Ishikawa (cell line): Measurements from ENCODE around the gene NSMCE1.

Source experiments
- CEBPB ChIP-seq: IDR thresholded peaks from 2 replicates; pipeline ENCODE4 v1.6.1; 2012
- CREB1 ChIP-seq: IDR thresholded peaks from 2 replicates; pipeline ENCODE4 v1.6.1; 2012; ENCODE audit warnings: low read depth
- EGR1 ChIP-seq: IDR thresholded peaks from 2 replicates; pipeline ENCODE4 v1.6.1; 2012
- EP300 ChIP-seq: IDR thresholded peaks from 2 replicates; pipeline ENCODE4 v1.6.1; 2012; ENCODE audit warnings: borderline replicate concordance
- FOXM1 ChIP-seq: IDR thresholded peaks from 2 replicates; pipeline ENCODE4 v1.6.1; 2012; ENCODE audit warnings: low read depth, borderline replicate concordance
- NFIC ChIP-seq: IDR thresholded peaks from 2 replicates; pipeline ENCODE4 v1.6.1; 2012
- RAD21 ChIP-seq: IDR thresholded peaks from 2 replicates; pipeline ENCODE4 v1.6.1; 2012; ENCODE audit warnings: low read depth
- TAF1 ChIP-seq: IDR thresholded peaks from 2 replicates; pipeline ENCODE4 v1.6.1; 2012; ENCODE audit warnings: low read depth, mild to moderate bottlenecking
- TCF12 ChIP-seq: IDR thresholded peaks from 2 replicates; pipeline ENCODE4 v1.6.1; 2012; ENCODE audit warnings: low read depth
- TEAD4 ChIP-seq: IDR thresholded peaks from 2 replicates; pipeline ENCODE4 v1.6.1; 2012
- YY1 ChIP-seq: IDR thresholded peaks from 2 replicates; pipeline ENCODE4 v1.6.1; 2012; ENCODE audit warnings: low read depth
- ZBTB7A ChIP-seq: IDR thresholded peaks from 2 replicates; pipeline ENCODE4 v1.6.1; 2012; ENCODE audit warnings: low read depth
- TF ChIP-seq, protein P1 (sequence below): IDR thresholded peaks from 2 replicates; pipeline ENCODE4 v1.6.1; 2012; ENCODE audit warnings: low read depth, mild to moderate bottlenecking
- TF ChIP-seq, protein P2 (sequence below): IDR thresholded peaks from 2 replicates; pipeline ENCODE4 v1.6.1; 2012
- TF ChIP-seq, protein P3 (sequence below): IDR thresholded peaks from 2 replicates; pipeline ENCODE4 v1.6.1; 2012

The NSMCE1 gene

DNA sequence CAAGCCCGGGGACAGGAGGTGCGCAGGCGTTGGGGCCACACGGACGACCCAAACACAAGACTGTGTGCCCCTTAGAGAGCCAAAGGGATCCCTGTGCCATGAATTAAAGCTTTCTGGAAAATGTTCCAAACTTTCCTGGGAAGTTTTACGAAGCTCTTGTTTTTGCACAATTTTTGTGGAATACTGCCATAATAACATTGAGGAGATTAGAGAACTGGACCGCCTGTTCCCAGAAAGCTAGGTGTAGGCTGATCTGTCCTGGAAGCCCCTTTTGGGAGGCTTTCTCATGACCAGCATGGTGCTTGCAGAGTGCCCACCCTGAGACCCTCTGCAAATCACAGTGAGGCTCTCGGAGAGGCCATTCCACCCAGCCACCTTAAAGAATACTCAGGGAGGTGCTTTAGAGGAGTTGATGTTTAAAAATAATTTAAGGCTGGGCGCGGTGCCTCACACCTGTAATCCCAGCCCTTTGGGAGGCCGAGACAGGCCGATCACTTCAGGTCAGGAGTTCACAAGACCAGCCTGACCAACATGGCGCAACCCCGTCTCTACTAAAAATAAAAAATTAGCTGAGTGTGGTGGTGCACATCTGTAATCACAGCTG, 64.2 kb downstream of the NSMCE1 start:
- TF ChIP-seq NFIC (no peak), CREB1 (no peak), CEBPB (no peak), YY1 (no peak), EP300 (no peak), FOXM1 (no peak)

DNA sequence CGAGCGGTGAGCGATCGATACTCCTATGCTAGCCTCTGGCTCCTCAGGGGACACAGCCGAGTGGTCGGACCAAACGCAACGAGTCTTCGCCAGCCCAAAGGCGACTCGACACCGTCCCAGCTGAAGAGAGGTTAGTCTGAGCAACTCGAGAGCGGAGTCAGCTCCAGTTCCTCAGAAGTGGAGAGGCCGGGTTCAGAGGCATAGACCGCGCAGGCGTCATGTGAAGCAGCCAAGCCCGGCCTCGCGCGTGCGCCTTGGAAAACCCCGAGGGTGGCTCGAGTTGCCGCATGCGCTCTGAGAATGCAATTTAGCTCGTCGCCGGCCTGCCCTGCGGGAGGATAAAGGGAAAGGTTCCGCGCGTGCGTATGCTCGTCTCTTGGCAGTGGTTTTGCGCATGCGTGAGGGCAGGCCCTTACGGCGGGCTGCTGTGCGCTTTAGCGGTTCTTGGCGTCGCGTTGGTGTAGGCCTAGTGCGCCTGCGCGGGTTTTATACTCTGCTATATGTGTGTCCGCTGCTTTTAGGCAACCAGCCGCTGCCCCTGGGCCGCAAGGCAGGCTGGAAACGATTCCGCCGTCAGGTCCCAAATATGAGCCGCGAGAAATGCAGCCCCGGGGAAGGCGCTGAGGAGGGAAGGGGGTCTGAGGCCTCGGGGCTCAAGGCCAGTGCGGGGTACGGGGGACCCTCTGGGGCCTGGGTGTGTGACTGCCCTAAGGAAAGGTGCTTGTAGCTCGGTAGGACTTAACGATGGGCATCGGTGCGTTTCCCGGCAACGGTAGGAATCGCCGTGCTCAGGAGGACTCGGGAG, 64.9 kb downstream of the NSMCE1 start, which contains the start of gene KDM8:
Gene KDM8 (plus strand): TSS at position 20 of the 805 bp plus-strand sequence. CDS start 6,598 bp downstream, outside the sequence.
- TF ChIP-seq TAF1 (peak; percentile 69), CREB1 (no peak), TEAD4 (no peak; the same call in 1 of the 2 replicates), NFIC (no peak), RAD21 (no peak), CEBPB (no peak), TCF12 (peak; percentile 46; the same call in 1 of the 2 replicates), ZBTB7A (0 out of 2 replicates have a peak, but pooled peaks have one; percentile 19), EP300 (peak; percentile 5; the same call in 1 of the 2 replicates), EGR1 (no peak), YY1 (no peak; the same call in 1 of the 2 replicates)
- TF ChIP-seq, protein P1, sequence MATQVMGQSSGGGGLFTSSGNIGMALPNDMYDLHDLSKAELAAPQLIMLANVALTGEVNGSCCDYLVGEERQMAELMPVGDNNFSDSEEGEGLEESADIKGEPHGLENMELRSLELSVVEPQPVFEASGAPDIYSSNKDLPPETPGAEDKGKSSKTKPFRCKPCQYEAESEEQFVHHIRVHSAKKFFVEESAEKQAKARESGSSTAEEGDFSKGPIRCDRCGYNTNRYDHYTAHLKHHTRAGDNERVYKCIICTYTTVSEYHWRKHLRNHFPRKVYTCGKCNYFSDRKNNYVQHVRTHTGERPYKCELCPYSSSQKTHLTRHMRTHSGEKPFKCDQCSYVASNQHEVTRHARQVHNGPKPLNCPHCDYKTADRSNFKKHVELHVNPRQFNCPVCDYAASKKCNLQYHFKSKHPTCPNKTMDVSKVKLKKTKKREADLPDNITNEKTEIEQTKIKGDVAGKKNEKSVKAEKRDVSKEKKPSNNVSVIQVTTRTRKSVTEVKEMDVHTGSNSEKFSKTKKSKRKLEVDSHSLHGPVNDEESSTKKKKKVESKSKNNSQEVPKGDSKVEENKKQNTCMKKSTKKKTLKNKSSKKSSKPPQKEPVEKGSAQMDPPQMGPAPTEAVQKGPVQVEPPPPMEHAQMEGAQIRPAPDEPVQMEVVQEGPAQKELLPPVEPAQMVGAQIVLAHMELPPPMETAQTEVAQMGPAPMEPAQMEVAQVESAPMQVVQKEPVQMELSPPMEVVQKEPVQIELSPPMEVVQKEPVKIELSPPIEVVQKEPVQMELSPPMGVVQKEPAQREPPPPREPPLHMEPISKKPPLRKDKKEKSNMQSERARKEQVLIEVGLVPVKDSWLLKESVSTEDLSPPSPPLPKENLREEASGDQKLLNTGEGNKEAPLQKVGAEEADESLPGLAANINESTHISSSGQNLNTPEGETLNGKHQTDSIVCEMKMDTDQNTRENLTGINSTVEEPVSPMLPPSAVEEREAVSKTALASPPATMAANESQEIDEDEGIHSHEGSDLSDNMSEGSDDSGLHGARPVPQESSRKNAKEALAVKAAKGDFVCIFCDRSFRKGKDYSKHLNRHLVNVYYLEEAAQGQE: no peak
- TF ChIP-seq, protein P2, sequence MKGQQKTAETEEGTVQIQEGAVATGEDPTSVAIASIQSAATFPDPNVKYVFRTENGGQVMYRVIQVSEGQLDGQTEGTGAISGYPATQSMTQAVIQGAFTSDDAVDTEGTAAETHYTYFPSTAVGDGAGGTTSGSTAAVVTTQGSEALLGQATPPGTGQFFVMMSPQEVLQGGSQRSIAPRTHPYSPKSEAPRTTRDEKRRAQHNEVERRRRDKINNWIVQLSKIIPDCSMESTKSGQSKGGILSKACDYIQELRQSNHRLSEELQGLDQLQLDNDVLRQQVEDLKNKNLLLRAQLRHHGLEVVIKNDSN: peak; percentile 65
- TF ChIP-seq, protein P3, sequence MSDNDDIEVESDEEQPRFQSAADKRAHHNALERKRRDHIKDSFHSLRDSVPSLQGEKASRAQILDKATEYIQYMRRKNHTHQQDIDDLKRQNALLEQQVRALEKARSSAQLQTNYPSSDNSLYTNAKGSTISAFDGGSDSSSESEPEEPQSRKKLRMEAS: peak; percentile 82

DNA sequence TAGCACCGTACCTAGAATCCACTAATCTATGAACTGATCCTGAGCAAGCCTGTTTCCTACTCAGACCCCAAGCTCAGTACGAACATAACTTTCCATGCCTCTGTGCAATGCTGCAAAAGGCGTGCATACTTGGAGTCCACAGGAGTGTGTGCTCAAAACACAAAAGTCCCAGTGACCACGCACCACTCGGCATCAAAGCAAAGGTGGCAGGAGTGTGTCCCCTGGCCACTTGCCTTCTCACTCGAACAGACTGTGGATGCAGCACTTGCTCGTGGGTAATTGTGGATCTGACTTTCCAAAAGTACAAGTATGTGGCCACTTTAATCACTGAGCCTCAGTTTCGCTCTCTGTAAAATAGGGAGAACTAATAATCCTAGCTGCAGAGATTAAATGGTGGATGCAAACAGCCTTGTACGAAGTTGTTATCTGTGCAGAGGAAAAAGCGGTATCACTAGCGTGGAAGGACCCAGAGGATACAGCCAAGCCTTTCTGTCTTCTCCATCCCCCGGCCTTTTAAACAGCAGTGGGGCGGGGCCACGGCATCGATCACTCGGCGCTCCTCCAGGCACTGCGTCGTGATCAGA, 65.6 kb downstream of the NSMCE1 start:
- peak; percentile 14; the same call in 1 of the 2 replicates for TF ChIP-seq EP300
- TF ChIP-seq, protein P2: no peak
- peak; percentile 81; the same call in 1 of the 2 replicates for TF ChIP-seq YY1
- TF ChIP-seq, protein P1: no peak
- TF ChIP-seq CREB1: no peak

DNA sequence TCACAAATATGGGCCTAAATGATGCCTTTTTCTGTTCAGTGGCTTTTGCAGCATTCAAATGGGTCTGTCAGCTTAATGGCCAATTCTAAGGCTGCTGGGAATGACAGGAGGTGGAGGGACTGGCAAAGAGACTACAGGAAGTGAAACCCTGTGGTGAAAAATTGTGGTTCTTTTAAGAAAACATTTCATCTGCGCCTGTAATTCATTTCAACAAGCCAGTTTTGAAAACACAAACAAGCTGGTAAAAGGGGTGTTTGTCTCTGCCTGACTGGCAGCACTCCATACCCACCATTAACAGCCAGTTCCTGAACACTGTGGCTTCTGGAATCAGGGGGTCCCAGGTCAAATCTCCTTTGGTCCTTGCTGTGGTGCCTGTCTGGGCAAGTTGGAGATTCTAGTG, 68.8 kb downstream of the NSMCE1 start:
- TF ChIP-seq FOXM1 (no peak), EGR1 (no peak), TAF1 (no peak), TEAD4 (no peak), TCF12 (no peak), NFIC (no peak), CREB1 (no peak)
- TF ChIP-seq, protein P3: no peak

DNA sequence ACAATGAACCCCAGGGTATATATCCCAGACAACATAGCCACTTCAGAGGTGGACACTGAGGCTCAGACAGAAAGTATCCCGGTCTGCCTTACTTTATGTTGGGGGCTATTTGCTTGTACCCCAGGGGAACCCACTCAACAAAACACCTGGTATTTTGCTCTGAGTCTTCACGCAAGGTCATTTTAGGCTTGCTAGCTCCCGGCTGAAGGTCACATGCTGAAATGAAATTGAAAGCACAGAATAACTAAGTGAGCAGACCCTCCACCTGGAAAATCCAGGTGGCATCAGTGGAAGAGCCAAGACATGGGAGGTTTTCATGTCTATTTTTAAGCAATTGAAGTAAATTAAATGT, 69.4 kb downstream of the NSMCE1 start:
- TF ChIP-seq RAD21 (no peak), NFIC (no peak), FOXM1 (no peak), EP300 (no peak), TEAD4 (no peak), EGR1 (no peak), CREB1 (no peak), TAF1 (no peak)
- TF ChIP-seq, protein P1: no peak
